Purkinje cell (primary cell): ENCODE results near the gene RPL37. TPM values are rescaled to one million over a fixed set of nuclear protein-coding genes. Genes with fewer than 3 reads are reported as not detected.

Experiments
- polyA plus RNA-seq: library from polyadenylated mRNA; unstranded; fragments of >200 nt; fragmentation: Nextera tagmentation; gene quantifications from 2 replicates; pipeline ENCODE4 v1.2.1, GENCODE V29; 2014

Gene RPL37
- 491 and 580 TPM in 2 replicates for polyA plus RNA-seq

DNA sequence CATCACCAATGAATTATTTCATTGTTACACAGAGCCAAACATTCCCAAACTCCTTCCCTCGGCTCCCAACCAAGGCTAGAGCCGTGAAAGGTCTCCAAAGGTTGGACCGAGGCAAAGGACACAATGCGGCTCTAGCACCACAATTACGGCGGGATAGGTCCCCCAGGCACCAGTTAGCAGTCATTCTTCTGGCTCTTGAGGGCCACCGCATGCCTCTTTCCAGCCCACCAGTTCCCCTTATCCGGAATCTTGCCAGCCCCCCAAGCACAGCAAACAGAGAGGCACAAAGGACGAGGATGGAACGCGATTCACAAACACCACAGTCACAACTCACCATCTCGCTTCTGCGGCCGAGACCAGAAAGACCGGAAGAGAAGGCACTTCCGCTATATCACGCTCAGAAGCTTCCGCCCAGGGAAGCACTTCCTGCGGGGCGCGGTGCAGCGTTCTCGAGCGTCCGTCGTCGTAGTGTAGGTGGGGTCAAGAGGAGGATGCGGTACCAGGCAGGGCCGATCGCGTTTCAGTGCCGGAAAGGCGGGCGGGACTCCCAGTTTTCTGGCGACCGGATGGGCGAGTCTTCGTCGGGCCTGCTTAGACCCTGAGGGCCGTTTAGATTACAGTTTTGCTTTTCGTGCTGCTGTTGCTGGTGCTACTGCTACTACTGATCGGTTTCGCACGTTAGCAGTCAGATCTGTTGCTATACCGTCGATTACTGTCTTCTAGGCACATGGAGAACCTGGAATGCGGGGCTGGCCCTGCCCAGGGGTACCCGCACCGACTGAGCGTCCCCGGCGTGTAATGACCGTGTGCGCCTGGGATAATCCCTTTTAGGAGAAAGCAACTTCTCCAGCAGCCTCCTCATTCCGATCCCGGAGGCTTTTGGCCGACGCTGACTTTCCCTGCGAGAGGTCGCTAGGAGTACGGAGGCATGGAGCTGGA is at the start of gene RPL37:
TSS of gene RPL37 (minus strand) at position 374 of the 939 bp plus-strand sequence. CDS start at position 337, 37 bp downstream.

DNA sequence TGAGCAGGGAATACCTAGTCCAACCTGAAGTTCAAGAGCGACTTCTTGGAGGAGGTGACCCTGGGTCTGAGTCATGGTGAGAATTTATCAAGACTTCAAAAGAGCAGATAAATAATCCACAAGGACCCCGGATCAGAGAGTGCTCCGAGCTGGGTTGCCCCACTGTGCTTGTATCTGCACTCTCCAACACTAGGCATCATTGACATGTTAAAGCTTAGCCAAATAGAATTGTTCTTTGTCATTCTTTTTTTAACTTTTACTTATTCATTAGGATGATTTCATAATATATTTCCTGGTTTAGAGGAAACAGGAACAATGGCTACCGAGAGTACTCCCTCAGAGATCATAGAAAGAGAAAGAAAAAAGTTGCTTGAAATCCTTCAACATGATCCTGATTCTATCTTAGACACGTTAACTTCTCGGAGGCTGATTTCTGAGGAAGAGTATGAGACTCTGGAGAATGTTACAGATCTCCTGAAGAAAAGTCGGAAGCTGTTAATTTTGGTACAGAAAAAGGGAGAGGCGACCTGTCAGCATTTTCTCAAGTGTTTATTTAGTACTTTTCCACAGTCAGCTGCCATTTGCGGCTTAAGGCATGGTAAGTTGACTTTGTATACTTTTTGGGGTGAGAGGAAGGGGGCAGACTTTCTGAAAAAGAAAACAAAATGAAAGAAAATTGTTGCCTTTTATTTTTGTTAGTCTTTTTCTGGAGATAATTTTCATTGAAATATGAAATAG is 6.2 kb upstream of the RPL37 start, which contains the start of gene CARD6:
TSS of gene CARD6 (plus strand) at position 300 of the 738 bp plus-strand sequence. CDS start at position 316, 16 bp downstream.

GRCh38 chr5:40798012-40798800 is 36.8 kb downstream of the RPL37 start, which contains the start of gene PRKAA1:
PRKAA1 (minus strand) TSS chr5:40798374; CDS start chr5:40798189, 185 bp downstream.

Other genes with a start within 250 kb of the RPL37 start
- not detected in 2 replicates for gene PTGER4, start 155.3 kb downstream of the RPL37 start, polyA plus RNA-seq
- gene TTC33, start 79.3 kb downstream of the RPL37 start, polyA plus RNA-seq = 12.7 and 24.1 TPM in 2 replicates
- 26.5 and 31.2 TPM in 2 replicates for gene PRKAA1, start 36.8 kb downstream of the RPL37 start, polyA plus RNA-seq
- gene CARD6, start 6.1 kb upstream of the RPL37 start, polyA plus RNA-seq = 0.22 TPM in 1 of 2 replicates, not detected in the other
- gene C7, start 74.3 kb upstream of the RPL37 start, polyA plus RNA-seq = 0.28 TPM in 1 of 2 replicates, not detected in the other
- not detected in 2 replicates for gene MROH2B, start 236.1 kb upstream of the RPL37 start, polyA plus RNA-seq